ENCODE measurements around the gene PLXDC2. TPM values are rescaled to one million over a fixed set of nuclear protein-coding genes. Genes with fewer than 3 reads are reported as not detected.
"Not testable (repeated sequence)": the region's sequence is repeated elsewhere in the genome, so short reads cannot be mapped to it uniquely, and the experiment has no call there.

PLXDC2 gene
- polyA plus RNA-seq, 1 of the 3 experiments (the other 2 are of a cell fraction): 2.5 TPM

- ChIA-PET POLR2A (no interaction called here), CTCF (no interaction called here)
- no peak for DNase-seq
- no peaks in the 10 kb centered on the region; the same call in 1 of the 2 replicates for H3K79me2 ChIP-seq (ENCODE audit: insufficient read depth)
- no peaks in the 10 kb centered on the region for H3K4me1 ChIP-seq (ENCODE audit: control insufficient read depth in 1 of 2, insufficient read depth in 2 of 2, low read depth in 1 of 2, low read length in 1 of 2)
- H4K20me1 ChIP-seq (ENCODE audit: insufficient read depth): no peaks in the 10 kb centered on the region
- H3K9me3 ChIP-seq: no peaks in the 10 kb centered on the region
- no peaks in the 10 kb centered on the region for H3K9me2 ChIP-seq
- H3K36me3 ChIP-seq (replicated peaks in 1 of 2; ENCODE audit: control insufficient read depth in 1 of 2, insufficient read depth in 2 of 2, low read length in 1 of 2): no peaks in the 10 kb centered on the region
- H3K4me2 ChIP-seq: no peak overlapping the region
- no peak for TF ChIP-seq JUND (IDR thresholded peaks at IDR 0.05)
- no peak for TF ChIP-seq CHD2 (IDR thresholded peaks at IDR 0.05; ENCODE audit: low read length, partially characterized antibody)
- TF ChIP-seq YY1 (IDR thresholded peaks at IDR 0.05; ENCODE audit: low read depth): no peak
- no peak for TF ChIP-seq TCF12 (IDR thresholded peaks at IDR 0.05)
- no peak for TF ChIP-seq REST (IDR thresholded peaks at IDR 0.05; ENCODE audit: low read depth, low read length)
- no peak for TF ChIP-seq POLR2AphosphoS5 (IDR thresholded peaks at IDR 0.05; ENCODE audit: low read depth, low read length)
- no peak for TF ChIP-seq ELF1 (IDR thresholded peaks at IDR 0.05)
- no peak for TF ChIP-seq GATA2 (CRISPR knock-in tag; IDR thresholded peaks at IDR 0.05)
- no peak for TF ChIP-seq NFIC (IDR thresholded peaks at IDR 0.05; ENCODE audit: borderline replicate concordance)
- no peak for TF ChIP-seq IRF3 (IDR thresholded peaks at IDR 0.05; ENCODE audit: low read depth, low read length)
- no peak for TF ChIP-seq RXRA (IDR thresholded peaks at IDR 0.05; ENCODE audit: borderline replicate concordance, low read depth)
- no peak for TF ChIP-seq GABPA (IDR thresholded peaks at IDR 0.05; ENCODE audit: low read depth)
- TF ChIP-seq MEF2A (IDR thresholded peaks at IDR 0.05; ENCODE audit: borderline replicate concordance, low read depth): no peak
- H3K9ac ChIP-seq: no peak overlapping the region
- H3K27ac ChIP-seq (ENCODE audit: low read depth in 2 of 2, low read length in 1 of 2): no peak overlapping the region
- H3K4me3 ChIP-seq (ENCODE audit: low read depth in 2 of 2, low read length in 1 of 2): no peak overlapping the region
- no peak overlapping the region for H2AFZ ChIP-seq (ENCODE audit: low read depth)
- no peaks in the 10 kb centered on the region for H3K27me3 ChIP-seq (ENCODE audit: insufficient read depth)
- H3F3A ChIP-seq (replicated peaks; ENCODE audit: insufficient read depth): no peaks in the 10 kb centered on the region
Measured at GRCh38 chr10:20207653-20208052, 391.4 kb downstream of the PLXDC2 start.

- H3K4me2 ChIP-seq; POLR2A ChIA-PET; H3K27me3 ChIP-seq (ENCODE audit: insufficient read depth); H3K4me3 ChIP-seq (ENCODE audit: low read depth in 2 of 2, low read length in 1 of 2); H3K4me1 ChIP-seq (ENCODE audit: control insufficient read depth in 1 of 2, insufficient read depth in 2 of 2, low read depth in 1 of 2, low read length in 1 of 2); H3K9ac ChIP-seq; H3K9me2 ChIP-seq; H3K36me3 ChIP-seq (replicated peaks in 1 of 2; ENCODE audit: control insufficient read depth in 1 of 2, insufficient read depth in 2 of 2, low read length in 1 of 2); H4K20me1 ChIP-seq (ENCODE audit: insufficient read depth); H2AFZ ChIP-seq (ENCODE audit: low read depth); H3K9me3 ChIP-seq; CTCF ChIA-PET; DNase-seq; H3K27ac ChIP-seq (ENCODE audit: low read depth in 2 of 2, low read length in 1 of 2); H3F3A ChIP-seq (replicated peaks; ENCODE audit: insufficient read depth); H3K79me2 ChIP-seq (ENCODE audit: insufficient read depth): not testable (repeated sequence)
- 80% methylated on average over 7 of the region's 7 CpGs for WGBS (ENCODE audit: low lambda C conversion rate)
Measured at GRCh38 chr10:20209098-20209497, 392.9 kb downstream of the PLXDC2 start.

All from SK-N-SH (cell line).